Astrocyte (in vitro differentiated cells and primary cell): ENCODE results near the gene SUSD4. TPM values are rescaled to one million over a fixed set of nuclear protein-coding genes. Genes with fewer than 3 reads are reported as not detected.

Experiments
- DNase-seq: peaks from one replicate; pipeline ENCODE4 v3.0.0-alpha.2; 2010; ENCODE audit warnings: low read depth
- FAIRE-seq: peaks from 2 replicates; lab custom pipeline; 2011; peaks lifted over from hg19 to GRCh38; lab: Jason Lieb, UNC
- H2AFZ ChIP-seq: 2 replicates; pipeline ENCODE4 v1.6.0; 2012; ENCODE audit warnings: low read depth, low read length, inconsistent platforms
- H3K27ac ChIP-seq: 2 replicates; pipeline ENCODE4 v1.5.1; 2011; ENCODE audit warnings: low read depth, low read length, inconsistent platforms
- H3K27me3 ChIP-seq: 2 replicates; pipeline ENCODE4 v1.6.0; 2011; ENCODE audit warnings: low read length, inconsistent platforms; ENCODE audit not compliant: insufficient read depth
- H3K36me3 ChIP-seq: 2 replicates; pipeline ENCODE4 v1.5.1; 2011; ENCODE audit warnings: low read length, inconsistent platforms; ENCODE audit not compliant: insufficient read depth
- H3K4me1 ChIP-seq: 2 replicates; pipeline ENCODE4 v1.5.1; 2011; ENCODE audit warnings: low read length, inconsistent platforms; ENCODE audit not compliant: insufficient read depth
- H3K4me2 ChIP-seq: 2 replicates; pipeline ENCODE4 v1.6.0; 2012; ENCODE audit warnings: low read length, inconsistent platforms
- H3K4me3 ChIP-seq: 2 replicates; pipeline ENCODE4 v1.5.1; 2011; ENCODE audit warnings: low read depth, mild to moderate bottlenecking, low read length, inconsistent platforms; ENCODE audit not compliant: insufficient read depth
- H3K79me2 ChIP-seq: 2 replicates; pipeline ENCODE4 v1.6.0; 2012; ENCODE audit warnings: mild to moderate bottlenecking, low read length, inconsistent platforms; ENCODE audit not compliant: insufficient read depth
- H3K9ac ChIP-seq: 2 replicates; pipeline ENCODE4 v1.6.0; 2012; ENCODE audit warnings: mild to moderate bottlenecking, low read length, inconsistent platforms
- H3K9me3 ChIP-seq: 2 replicates; pipeline ENCODE4 v1.5.1; 2012; ENCODE audit warnings: low read depth, mild to moderate bottlenecking, low read length, inconsistent platforms; ENCODE audit not compliant: insufficient read depth
- H4K20me1 ChIP-seq: 2 replicates; pipeline ENCODE4 v1.6.0; 2012; ENCODE audit warnings: low read length, inconsistent platforms; ENCODE audit not compliant: insufficient read depth
- H3K27ac Mint-ChIP-seq: one replicate; pipeline ENCODE4 v1.8.0; 2021; ENCODE audit warnings: mild to moderate bottlenecking, mixed read lengths; ENCODE audit not compliant: unreplicated experiment
- H3K27me3 Mint-ChIP-seq: one replicate; pipeline ENCODE4 v1.8.0; 2021; ENCODE audit warnings: low read depth, mixed read lengths; ENCODE audit not compliant: unreplicated experiment
- H3K36me3 Mint-ChIP-seq: one replicate; pipeline ENCODE4 v1.8.0; 2021; ENCODE audit warnings: low read depth, mixed read lengths; ENCODE audit not compliant: unreplicated experiment
- H3K4me1 Mint-ChIP-seq: one replicate; pipeline ENCODE4 v1.8.0; 2021; ENCODE audit warnings: low read depth, mixed read lengths; ENCODE audit not compliant: unreplicated experiment
- H3K4me3 Mint-ChIP-seq: one replicate; pipeline ENCODE4 v1.8.0; 2021; ENCODE audit warnings: mild to moderate bottlenecking, moderate library complexity, mixed read lengths; ENCODE audit not compliant: unreplicated experiment
- H3K9me3 Mint-ChIP-seq: one replicate; pipeline ENCODE4 v1.8.0; 2021; ENCODE audit warnings: mild to moderate bottlenecking, mixed read lengths; ENCODE audit not compliant: unreplicated experiment
- CTCF ChIP-seq: IDR thresholded peaks from 2 replicates; pipeline ENCODE4 v1.5.1; 2011; ENCODE audit warnings: low read depth, mild to moderate bottlenecking, inconsistent platforms, low read length, moderate library complexity; ENCODE audit not compliant: insufficient read depth
- EZH2 ChIP-seq: IDR thresholded peaks from 2 replicates; pipeline ENCODE4 v1.6.1; 2012; ENCODE audit warnings: mild to moderate bottlenecking, low read length, inconsistent platforms; ENCODE audit not compliant: insufficient read depth
- total RNA-seq: library from RNA; stranded (reverse); gene quantifications from 2 replicates; pipeline ENCODE4 v1.2.1, GENCODE V29; 2021

The SUSD4 gene
- total RNA-seq, 1 donor from 2014 or later, result 9.2 TPM

- FAIRE-seq, result no peak
- H3K4me2 ChIP-seq, result no peak overlapping the region
- no peak overlapping the region for H3K27ac Mint-ChIP-seq
- no peaks in the 10 kb centered on the region for H3K36me3 ChIP-seq
- H3K9ac ChIP-seq, result no peak overlapping the region
- H3K79me2 ChIP-seq, result no peaks in the 10 kb centered on the region
- peaks cover 2% of the 10 kb centered on the region for H3K36me3 Mint-ChIP-seq
- no peak for DNase-seq
- H3K9me3 ChIP-seq, result no peaks in the 10 kb centered on the region
- H3K4me3 ChIP-seq, result no peak overlapping the region
- H3K27me3 Mint-ChIP-seq, result no peaks in the 10 kb centered on the region
- no peaks in the 10 kb centered on the region for H3K9me3 Mint-ChIP-seq
- H3K4me1 ChIP-seq, result no peaks in the 10 kb centered on the region
- no peak overlapping the region for H2AFZ ChIP-seq
- no peak overlapping the region for H3K27ac ChIP-seq
- H3K4me3 Mint-ChIP-seq, result no peak overlapping the region
- TF ChIP-seq EZH2 (no peak), CTCF (no peak)
- no peaks in the 10 kb centered on the region for H4K20me1 ChIP-seq
- no peaks in the 10 kb centered on the region for H3K27me3 ChIP-seq
- H3K4me1 Mint-ChIP-seq, result peaks cover 1% of the 10 kb centered on the region
These were observed 51.7 kb downstream of the SUSD4 start for GRCh38 chr1:223312273-223312672.

GRCh38 chr1:223311826-223312225 lies 52.1 kb downstream of the SUSD4 start:
- no peaks in the 10 kb centered on the region for H3K79me2 ChIP-seq
- H3K27ac Mint-ChIP-seq, result no peak overlapping the region
- no peaks in the 10 kb centered on the region for H4K20me1 ChIP-seq
- no peaks in the 10 kb centered on the region for H3K27me3 ChIP-seq
- no peak overlapping the region for H3K4me3 Mint-ChIP-seq
- H2AFZ ChIP-seq, result no peak overlapping the region
- H3K27ac ChIP-seq, result no peak overlapping the region
- H3K36me3 ChIP-seq, result no peaks in the 10 kb centered on the region
- H3K9me3 ChIP-seq, result no peaks in the 10 kb centered on the region
- DNase-seq (no peak), FAIRE-seq (no peak)
- peaks cover 2% of the 10 kb centered on the region for H3K36me3 Mint-ChIP-seq
- no peak overlapping the region for H3K4me3 ChIP-seq
- H3K4me1 Mint-ChIP-seq, result peaks cover 1% of the 10 kb centered on the region
- H3K4me2 ChIP-seq, result no peak overlapping the region
- TF ChIP-seq EZH2 (no peak), CTCF (no peak)
- no peaks in the 10 kb centered on the region for H3K27me3 Mint-ChIP-seq
- no peak overlapping the region for H3K9ac ChIP-seq
- no peaks in the 10 kb centered on the region for H3K9me3 Mint-ChIP-seq
- no peaks in the 10 kb centered on the region for H3K4me1 ChIP-seq

- H3K27me3 ChIP-seq, result no peaks in the 10 kb centered on the region
- no peaks in the 10 kb centered on the region for H3K36me3 ChIP-seq
- H4K20me1 ChIP-seq, result no peaks in the 10 kb centered on the region
- H3K27ac ChIP-seq, result no peak overlapping the region
- no peaks in the 10 kb centered on the region for H3K4me1 ChIP-seq
- no peak overlapping the region for H3K4me3 ChIP-seq
- TF ChIP-seq CTCF, result no peak
- no peak for TF ChIP-seq EZH2
- H2AFZ ChIP-seq, result no peak overlapping the region
- Mint-ChIP-seq H3K27me3 (no peaks in the 10 kb centered on the region), H3K4me3 (no peak overlapping the region), H3K4me1 (peaks cover 7% of the 10 kb centered on the region), H3K27ac (no peak overlapping the region), H3K36me3 (no peaks in the 10 kb centered on the region), H3K9me3 (peaks cover 1% of the 10 kb centered on the region)
- no peaks in the 10 kb centered on the region for H3K79me2 ChIP-seq
- DNase-seq, result no peak
- no peak for FAIRE-seq
- H3K9ac ChIP-seq, result no peak overlapping the region
- H3K9me3 ChIP-seq, result no peaks in the 10 kb centered on the region
- no peak overlapping the region for H3K4me2 ChIP-seq
These were observed 55.8 kb downstream of the SUSD4 start for GRCh38 chr1:223308136-223308535.
